GM13977 (cell line): ENCODE data around the gene REPS2.

Experiments
- DNase-seq: peaks from one replicate; pipeline ENCODE4 v3.0.0; 2012; ENCODE audit warnings: low spot score
- in situ Hi-C: fragments of 300-500 bp; cut with MboI; formaldehyde crosslinking; loops from one replicate; pipeline ENCODE4 v1.12.0; 2022; ENCODE audit warnings: low sequenced_read_pairs, low pct_unique_long_range_greater_than_20kb, mixed read lengths, inconsistent platforms; ENCODE audit not compliant: unreplicated experiment
- TF ChIP-seq, protein P1 (sequence below): IDR thresholded peaks from 2 replicates; pipeline ENCODE4 v1.5.1; 2012; ENCODE audit warnings: mild to moderate bottlenecking, control low read depth; ENCODE audit not compliant: insufficient read depth; ENCODE audit errors: extremely low read depth, missing control alignments

Gene REPS2

DNA sequence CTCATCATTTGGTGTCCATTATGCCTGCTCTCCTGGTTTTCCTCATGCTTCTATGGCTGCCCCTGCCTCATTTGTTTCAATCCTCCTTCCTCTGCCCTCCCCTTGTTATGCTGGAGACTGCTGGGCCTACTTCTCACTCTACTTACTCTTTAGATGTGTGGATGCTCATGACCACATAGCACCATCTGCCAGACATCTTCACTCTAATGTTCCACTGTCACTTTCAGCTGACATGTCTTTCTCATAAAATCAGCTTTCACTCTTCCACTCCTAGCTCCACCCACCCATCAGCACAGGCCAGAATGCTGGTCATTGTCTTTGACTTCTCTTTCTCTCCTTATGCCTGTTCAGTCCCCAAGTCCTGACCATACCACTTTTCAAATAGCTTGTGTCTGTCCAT is 86.8 kb downstream of the REPS2 start:
- TF ChIP-seq, protein P1, sequence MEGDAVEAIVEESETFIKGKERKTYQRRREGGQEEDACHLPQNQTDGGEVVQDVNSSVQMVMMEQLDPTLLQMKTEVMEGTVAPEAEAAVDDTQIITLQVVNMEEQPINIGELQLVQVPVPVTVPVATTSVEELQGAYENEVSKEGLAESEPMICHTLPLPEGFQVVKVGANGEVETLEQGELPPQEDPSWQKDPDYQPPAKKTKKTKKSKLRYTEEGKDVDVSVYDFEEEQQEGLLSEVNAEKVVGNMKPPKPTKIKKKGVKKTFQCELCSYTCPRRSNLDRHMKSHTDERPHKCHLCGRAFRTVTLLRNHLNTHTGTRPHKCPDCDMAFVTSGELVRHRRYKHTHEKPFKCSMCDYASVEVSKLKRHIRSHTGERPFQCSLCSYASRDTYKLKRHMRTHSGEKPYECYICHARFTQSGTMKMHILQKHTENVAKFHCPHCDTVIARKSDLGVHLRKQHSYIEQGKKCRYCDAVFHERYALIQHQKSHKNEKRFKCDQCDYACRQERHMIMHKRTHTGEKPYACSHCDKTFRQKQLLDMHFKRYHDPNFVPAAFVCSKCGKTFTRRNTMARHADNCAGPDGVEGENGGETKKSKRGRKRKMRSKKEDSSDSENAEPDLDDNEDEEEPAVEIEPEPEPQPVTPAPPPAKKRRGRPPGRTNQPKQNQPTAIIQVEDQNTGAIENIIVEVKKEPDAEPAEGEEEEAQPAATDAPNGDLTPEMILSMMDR = no peak
- DNase-seq = no peak
- in situ Hi-C loops = no loop called here

DNA sequence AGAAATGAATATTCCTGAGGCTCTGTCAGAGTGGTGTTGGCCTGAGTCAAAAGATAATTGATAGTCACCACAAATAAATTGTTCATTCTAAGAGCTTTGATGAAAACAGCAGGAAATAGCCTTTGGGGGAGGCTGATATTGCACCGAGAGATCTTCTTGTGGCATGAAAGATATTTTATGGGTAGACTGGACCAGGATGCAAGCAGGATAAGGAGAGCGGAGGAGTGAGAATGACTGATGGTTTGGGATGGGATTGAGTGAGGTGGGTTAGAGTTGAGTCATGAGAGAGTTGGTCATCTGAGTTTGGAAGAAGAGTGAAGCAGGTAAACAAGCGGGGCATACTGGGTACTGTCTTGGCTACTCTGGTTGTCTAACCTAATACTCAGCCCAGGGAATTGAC is 88.7 kb downstream of the REPS2 start:
- in situ Hi-C loops = no loop called here
- no peak for DNase-seq
- TF ChIP-seq, protein P1 = no peak

DNA sequence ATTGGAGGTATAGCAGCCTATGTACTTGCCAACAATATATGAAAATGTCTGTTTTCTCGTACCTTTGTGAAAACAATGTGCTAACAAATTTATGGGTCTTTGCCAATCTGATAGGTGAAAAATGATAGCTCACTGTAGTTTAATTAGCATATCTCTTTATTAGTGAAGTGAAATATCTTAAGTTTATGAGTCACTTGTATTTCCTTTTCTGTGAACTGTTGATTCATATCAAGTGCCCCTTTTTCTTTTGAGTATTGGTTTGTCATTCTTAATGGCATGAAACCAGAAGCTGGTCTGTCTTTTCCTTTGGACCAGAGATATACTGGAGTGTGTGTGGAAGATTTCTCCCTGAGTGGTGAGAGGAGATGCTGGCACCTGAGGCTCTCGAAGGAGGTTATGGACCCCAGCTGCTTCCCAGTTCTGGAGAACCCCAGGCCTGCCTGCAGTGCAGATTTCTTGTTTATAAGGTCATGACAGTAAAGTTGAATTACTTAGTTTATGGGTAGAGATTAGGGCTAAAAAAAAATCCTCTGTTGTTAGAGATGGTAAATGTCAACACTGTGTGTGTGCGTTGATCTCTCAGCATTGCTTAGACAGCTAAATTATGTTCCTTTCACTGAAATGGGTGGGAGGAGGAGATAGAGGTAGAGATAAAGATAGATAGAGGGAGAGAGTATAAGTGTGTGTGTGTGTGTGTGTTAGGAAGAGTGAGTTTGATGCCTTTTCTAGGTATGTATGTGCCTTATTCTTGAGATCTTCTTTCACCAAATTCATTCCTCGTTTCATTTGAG is 89.9 kb downstream of the REPS2 start:
- TF ChIP-seq, protein P1 = no peak
- in situ Hi-C loops = no loop called here
- no peak for DNase-seq

DNA sequence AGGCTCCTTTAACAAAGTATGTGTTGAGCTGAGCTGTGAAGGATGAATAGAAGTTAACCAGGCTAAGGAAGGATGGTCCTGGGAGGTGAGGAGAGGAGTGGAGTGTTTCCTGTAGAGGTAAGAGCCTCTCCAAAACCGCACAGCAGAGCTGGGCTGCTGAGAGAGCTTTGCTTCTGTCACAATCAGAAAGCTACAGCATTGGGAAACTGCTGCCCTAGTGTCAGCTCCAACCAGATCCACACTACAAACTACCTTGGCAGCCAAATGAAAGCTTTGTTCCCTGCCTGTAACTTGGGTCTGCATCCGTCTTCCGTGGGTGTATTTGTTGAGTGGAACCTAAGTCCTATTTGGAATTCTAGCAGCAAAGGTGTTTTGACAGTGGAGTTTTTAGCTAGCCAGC is 91.8 kb downstream of the REPS2 start:
- in situ Hi-C loops = no loop called here
- no peak for DNase-seq
- TF ChIP-seq, protein P1 = no peak

DNA sequence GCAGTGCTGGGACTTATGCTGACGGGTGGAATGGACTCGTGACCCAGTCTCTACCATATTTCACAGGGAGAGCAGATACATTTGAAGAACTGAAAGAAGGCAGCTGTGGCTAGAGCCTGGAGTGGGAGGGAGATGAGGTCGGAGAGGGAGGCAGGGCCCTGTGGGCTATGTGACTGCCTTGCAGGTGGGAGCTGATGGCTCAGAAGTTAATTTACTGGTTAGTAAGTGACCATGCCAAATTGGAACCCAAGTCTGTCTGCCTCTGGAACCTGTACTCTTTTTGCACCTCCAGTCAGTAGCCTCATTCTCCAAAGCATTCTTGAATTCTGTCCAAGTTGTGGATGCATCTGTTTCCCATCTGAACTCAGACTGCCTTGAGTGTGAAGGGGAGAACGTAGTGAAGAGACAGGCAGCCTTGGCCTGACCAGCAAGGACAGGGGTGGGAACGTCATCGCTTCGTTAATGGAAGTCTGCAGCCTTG is 92.3 kb downstream of the REPS2 start:
- TF ChIP-seq, protein P1 = no peak
- in situ Hi-C loops = no loop called here
- DNase-seq = no peak

DNA sequence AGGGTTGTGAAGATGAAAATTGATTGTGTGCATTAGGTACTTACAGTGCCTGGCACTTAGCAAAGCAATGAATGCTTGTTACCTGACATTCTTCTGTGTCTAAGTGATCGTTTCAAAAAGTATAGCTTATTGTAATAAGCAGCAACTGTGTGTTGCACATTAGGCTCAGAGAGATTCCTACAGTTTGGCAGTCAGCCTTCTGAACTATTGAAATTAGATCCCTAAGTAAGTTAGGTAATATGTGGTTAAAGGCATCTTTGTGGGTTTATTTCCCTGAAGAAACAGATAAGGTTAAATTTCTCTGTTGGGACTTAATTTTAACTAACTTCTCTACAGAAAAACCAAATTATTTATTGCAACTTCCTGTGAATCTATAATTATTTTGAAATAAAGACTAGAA is 93.4 kb downstream of the REPS2 start:
- in situ Hi-C loops = no loop called here

More for the DNA sequence above, 93.4 kb downstream of the REPS2 start:
- TF ChIP-seq, protein P1 = no peak
- no peak for DNase-seq
